ENCODE results near the gene GALNT18.

GALNT18 gene

GRCh38 chr11:11297578-11297977 is 324.2 kb downstream of the GALNT18 start:
- DNase-seq (ENCODE audit: low read depth in 1 of 2, low spot score in 1 of 2), result no peak
- Histone ChIP-seq H3K4me3 (replicated peaks; ENCODE audit: insufficient read depth, low read length) (no peak overlapping the region), H3K27me3 (ENCODE audit: insufficient read depth, poor library complexity, severe bottlenecking) (no peaks in the 10 kb centered on the region), H3K27ac (replicated peaks) (no peak overlapping the region)
- no peak for TF ChIP-seq REST (IDR thresholded peaks at IDR 0.05; ENCODE audit: insufficient replicate concordance, low read depth)
- no peak for TF ChIP-seq CTCF (IDR thresholded peaks at IDR 0.05; ENCODE audit: insufficient read depth, low read length)
- TF ChIP-seq SPI1 (IDR thresholded peaks at IDR 0.05; ENCODE audit: borderline replicate concordance, low read depth), result no peak
- no peak for TF ChIP-seq GABPA (IDR thresholded peaks at IDR 0.05; ENCODE audit: low read depth)
- no peak for TF ChIP-seq POLR2AphosphoS5 (IDR thresholded peaks at IDR 0.05; ENCODE audit: low read depth)

- DNase-seq (ENCODE audit: low read depth in 1 of 2, low spot score in 1 of 2), result no peak
- TF ChIP-seq CTCF (IDR thresholded peaks at IDR 0.05; ENCODE audit: insufficient read depth, low read length) (no peak), GABPA (IDR thresholded peaks at IDR 0.05; ENCODE audit: low read depth) (no peak)
- Histone ChIP-seq H3K27ac (replicated peaks) (no peak overlapping the region), H3K27me3 (ENCODE audit: insufficient read depth, poor library complexity, severe bottlenecking) (no peaks in the 10 kb centered on the region), H3K4me3 (replicated peaks; ENCODE audit: insufficient read depth, low read length) (no peak overlapping the region)
These were observed 325.4 kb downstream of the GALNT18 start for GRCh38 chr11:11296434-11296833.

- Histone ChIP-seq H3K27ac (replicated peaks) (no peak overlapping the region), H3K4me3 (replicated peaks; ENCODE audit: insufficient read depth, low read length) (no peak overlapping the region), H3K27me3 (ENCODE audit: insufficient read depth, poor library complexity, severe bottlenecking) (no peaks in the 10 kb centered on the region)
- no peak for TF ChIP-seq SPI1 (IDR thresholded peaks at IDR 0.05; ENCODE audit: borderline replicate concordance, low read depth)
- TF ChIP-seq CTCF (IDR thresholded peaks at IDR 0.05; ENCODE audit: insufficient read depth, low read length), result no peak
- TF ChIP-seq REST (IDR thresholded peaks at IDR 0.05; ENCODE audit: insufficient replicate concordance, low read depth), result no peak
- TF ChIP-seq GABPA (IDR thresholded peaks at IDR 0.05; ENCODE audit: low read depth), result no peak
- no peak for TF ChIP-seq POLR2AphosphoS5 (IDR thresholded peaks at IDR 0.05; ENCODE audit: low read depth)
- no peak for DNase-seq (ENCODE audit: low read depth in 1 of 2, low spot score in 1 of 2)
These were observed 327.3 kb downstream of the GALNT18 start for GRCh38 chr11:11294551-11294855.

GRCh38 chr11:11293798-11294550 is 327.8 kb downstream of the GALNT18 start:
- no peak for DNase-seq (ENCODE audit: low read depth in 1 of 2, low spot score in 1 of 2)
- Histone ChIP-seq H3K27ac (replicated peaks) (no peak overlapping the region), H3K27me3 (ENCODE audit: insufficient read depth, poor library complexity, severe bottlenecking) (no peaks in the 10 kb centered on the region), H3K4me3 (replicated peaks; ENCODE audit: insufficient read depth, low read length) (no peak overlapping the region)
- TF ChIP-seq GABPA (IDR thresholded peaks at IDR 0.05; ENCODE audit: low read depth) (no peak), SPI1 (IDR thresholded peaks at IDR 0.05; ENCODE audit: borderline replicate concordance, low read depth) (no peak), CTCF (IDR thresholded peaks at IDR 0.05; ENCODE audit: insufficient read depth, low read length) (no peak)
